Stimulated activated CD4-positive, alpha-beta T cell treated with anti-CD3 and anti-CD28 coated beads, Interleukin-1b, Interleukin-23, amount 100 ng/mL, for 1 hour (primary cell): ENCODE measurements around the gene MUC2.

Experiments used
- DNase-seq, 2 donors: peaks; one replicate each; pipeline ENCODE4 v3.0.0-alpha.2; 2020; ENCODE audit warnings: low read depth in 2 of 2

The MUC2 gene

GRCh38 chr11:1074244-1075221 lies at the start of gene MUC2:
Gene MUC2, plus strand, starts transcription at chr11:1074874.
- no peak for DNase-seq

DNA sequence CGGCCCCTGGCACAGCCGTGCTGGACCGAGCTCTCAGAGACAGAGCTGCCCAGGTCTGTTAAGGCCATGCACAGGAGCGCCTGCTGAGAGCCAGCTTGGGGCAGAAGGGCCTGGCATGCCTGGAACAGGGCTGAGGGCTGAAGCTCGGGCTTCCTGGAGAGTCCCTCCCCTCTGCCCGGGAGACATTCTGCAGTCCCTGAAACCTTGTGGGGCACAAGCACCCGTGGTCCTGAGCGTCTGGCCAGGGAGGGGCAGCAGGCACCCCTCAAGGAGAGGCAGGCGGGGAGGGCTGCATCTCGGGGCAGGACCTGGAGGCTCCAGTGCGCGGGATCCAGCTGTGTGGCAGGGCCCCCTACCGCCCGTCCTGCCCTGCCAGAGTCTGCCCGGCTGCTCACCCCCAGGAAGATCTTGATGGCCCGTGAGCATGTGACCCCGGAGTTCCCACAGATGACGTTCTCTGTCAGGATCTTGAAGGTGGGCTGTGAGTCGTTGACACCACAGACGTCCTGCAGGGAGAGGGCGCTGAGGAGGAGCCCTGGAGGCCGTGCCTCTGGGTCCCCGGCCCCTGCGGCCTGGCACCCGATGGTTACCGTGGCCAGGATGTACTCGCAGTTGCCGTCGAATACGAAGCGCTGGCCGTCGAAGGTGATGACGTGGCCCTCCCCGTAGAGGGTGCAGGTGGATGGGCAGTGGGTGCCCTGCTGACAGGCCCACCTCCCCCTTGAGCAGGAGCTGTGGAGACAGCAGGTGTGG lies 49.1 kb upstream of the MUC2 start:
- DNase-seq, result no peak

GRCh38 chr11:1026163-1026450 lies 48.6 kb upstream of the MUC2 start:
- no peak for DNase-seq

DNA sequence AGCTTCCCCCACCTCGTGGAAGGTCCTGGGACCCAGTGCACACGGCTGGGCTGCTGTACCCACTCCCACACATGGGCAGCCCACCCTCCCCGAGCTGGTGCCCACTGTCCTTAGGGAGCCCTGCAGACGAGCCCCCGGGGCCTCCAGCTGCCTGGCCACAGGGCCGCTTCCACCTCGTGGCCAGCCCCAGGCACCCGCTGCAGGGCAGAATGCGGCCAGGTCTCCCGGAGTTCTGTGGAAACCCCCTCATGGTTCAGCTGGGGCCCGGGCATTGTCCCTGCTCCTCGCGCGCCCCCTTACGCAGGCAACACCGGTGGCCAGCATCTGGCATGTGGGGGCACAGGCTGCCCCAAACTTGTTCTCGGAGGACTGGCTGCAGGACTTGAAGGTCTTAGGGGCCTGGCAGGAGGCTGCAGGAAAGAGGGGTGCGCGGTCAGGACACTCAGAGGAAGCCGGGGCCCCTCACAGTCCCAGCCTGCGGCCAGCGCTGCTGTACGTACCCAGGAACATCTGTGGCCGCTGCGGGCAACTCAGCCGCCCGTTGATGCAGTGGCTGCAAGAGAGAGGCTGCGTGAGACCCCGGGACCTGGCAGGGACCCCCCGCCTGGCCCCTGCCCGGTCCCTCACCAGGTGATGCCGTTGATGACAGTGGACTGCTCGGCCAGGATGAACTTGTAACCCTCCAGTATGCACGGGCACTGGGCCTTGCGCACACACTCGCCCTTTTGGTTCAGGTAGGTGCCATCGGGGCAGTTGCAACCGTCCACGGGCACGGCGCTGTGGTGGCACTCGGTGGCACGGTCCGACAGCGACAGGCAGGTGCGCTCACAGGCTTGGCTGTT lies 47.8 kb upstream of the MUC2 start:
- DNase-seq, result no peak

GRCh38 chr11:1027483-1028290 lies 47.0 kb upstream of the MUC2 start:
- DNase-seq, result no peak

DNA sequence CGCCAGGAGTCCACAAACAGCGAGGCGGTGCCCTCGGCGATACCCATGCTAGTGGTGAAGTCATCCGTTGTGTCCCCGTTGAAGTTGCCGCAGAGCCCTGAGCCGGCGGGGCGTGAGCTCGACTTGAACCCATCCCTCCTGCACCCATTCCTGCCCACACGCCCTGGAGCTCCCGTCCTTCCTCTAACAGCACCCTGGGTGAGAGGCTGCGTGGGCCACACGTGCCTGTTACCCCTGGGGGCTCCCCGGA lies 46.5 kb upstream of the MUC2 start:
- DNase-seq, result no peak

DNA sequence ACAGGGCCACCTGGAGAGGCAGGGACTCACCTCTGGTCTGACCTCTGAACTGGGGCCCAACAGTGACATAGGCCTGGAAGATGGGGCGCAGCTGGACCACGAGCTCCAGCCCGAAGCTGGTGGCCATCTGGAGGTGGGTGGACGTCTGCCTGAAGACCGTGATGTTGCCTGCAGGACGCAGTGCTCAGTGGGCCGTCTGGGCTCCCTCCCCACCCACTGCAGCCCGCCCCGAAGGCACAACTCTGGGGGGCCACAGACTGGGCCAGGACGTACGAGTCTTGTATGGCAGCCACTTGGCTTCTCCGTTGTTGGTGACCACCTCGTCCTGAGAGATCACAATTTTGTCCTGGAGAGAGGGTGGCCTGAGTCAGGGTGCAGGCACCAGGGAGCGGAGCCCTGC lies 46.1 kb upstream of the MUC2 start:
- no peak for DNase-seq

DNA sequence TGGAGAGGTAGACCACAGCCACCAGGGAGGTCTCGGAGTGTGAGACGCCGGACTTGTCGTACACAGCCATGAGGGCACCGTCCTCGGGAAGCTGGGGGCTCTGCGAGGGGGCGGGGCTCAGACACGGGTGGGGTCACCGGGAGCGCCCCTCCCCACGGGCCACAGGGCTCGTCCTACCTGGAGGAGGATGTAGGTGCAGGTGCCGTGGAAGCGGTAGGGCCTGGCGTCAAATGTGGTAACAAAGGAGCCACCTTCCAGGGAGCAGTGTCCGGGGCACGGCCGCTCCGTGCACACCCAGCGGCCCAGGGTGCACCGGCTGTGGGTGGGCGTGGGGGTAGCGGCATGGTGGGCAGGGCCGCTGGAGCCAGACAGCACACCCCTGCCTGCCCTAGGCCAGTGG lies 45.6 kb upstream of the MUC2 start:
- no peak for DNase-seq

DNA sequence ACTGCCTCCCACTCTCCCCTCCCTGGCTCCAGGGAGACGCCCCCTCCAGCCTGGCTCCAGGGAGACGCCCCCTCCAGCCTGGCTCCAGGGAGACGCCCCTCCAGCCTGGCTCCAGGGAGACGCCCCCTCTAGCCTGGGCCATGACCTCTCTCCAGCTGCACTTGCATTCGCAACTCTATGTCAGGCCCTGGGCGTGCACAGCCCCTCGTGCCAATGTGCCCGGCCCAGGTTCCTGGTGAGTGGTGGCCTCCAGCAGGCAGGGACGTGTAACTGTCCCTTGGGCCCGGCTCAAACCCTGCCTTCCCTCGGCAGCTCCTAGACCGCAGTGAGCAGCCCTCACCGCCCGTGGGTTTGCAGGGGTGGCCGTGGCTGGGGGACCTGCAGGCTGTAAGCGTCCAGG lies 45.0 kb upstream of the MUC2 start:
- no peak for DNase-seq

GRCh38 chr11:1030086-1030485 lies 44.6 kb upstream of the MUC2 start:
- no peak for DNase-seq

DNA sequence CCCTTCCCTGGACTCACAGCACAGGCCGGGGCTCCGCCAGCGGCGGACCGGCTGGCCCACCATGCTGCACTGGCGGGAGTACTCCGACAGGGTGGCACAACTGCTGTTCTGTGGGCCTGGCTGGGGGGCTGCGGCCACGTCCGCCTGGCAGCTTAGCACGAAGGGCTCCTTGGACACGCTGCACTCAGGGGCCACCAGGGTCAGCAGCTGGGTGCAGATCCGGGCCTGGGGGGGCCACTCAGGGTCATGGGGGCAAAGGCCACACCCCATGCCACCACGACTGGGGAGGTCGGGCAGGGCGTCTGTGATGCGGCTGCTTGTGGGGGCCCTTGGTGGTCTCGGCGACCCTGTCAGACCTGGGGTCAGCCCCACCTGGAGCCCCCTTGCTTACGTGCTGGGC lies 44.1 kb upstream of the MUC2 start:
- no peak for DNase-seq

- DNase-seq, result no peak
These were observed 43.4 kb upstream of the MUC2 start for GRCh38 chr11:1031121-1031899.

DNA sequence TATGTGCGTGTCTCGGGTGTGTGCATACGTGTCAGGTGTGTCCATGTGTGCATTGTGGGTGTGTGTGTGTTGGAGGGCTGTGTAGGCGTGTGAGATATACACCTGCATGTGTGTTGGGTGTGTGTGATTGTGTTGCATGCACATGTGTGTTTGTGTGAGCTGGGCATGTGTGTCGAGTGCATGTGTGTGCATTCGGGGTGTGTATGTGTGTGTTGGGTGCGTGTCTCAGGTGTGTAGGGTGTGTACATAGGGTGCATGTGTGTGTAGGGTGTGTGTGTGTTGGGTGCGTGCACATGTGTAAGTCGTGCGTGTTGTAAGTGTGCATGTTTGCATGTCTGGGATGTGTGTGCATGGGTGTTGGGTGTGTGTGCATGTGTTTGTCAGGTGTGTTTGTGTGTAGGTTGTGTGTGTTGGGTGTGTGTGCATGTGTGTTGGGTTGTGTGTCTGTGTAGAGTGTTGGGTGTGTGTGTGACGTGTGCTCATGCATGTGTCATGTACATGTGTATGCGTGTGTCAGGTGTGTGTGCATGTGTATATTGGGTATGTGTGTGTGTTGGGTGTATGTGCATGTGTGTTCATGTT lies 42.3 kb upstream of the MUC2 start:
- DNase-seq, result no peak

DNA sequence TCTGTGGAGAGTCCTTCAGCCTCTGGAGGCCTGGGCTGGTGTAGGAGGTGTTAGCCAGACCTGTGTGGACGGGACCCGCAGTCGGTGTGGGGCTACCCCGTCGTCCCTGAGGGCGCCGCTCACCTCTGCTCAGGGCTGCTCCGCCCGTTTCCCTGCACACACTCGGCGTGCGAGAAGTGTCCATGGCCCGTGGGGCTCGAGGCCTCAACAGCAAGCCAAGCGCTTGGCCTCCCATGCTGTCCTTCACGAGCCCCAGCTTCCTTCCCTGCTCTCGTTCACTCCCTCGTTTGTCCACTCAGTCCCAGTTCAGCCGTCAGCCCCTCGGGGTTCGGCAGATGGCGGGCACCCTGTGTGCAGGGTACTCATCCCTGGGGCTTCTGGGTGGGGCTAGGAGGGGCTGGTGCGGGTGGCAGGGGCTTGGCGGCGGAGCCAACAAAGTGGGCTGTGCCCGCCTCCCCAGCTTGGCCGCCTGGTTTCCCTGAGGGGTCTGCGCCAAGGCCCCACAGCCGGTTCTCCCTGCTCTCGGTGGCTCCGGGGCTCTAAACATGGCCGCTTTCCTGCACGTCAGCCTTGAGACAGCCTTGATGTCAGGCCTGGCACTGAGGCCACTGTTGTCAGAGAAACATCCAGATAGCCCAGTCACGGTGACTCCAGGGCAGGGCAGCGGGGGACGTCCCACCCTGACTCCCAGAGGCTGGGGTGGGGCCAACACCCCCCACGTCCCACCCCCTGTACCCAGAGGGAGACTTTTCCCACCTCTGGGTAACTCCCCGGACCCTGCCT lies 41.5 kb upstream of the MUC2 start:
- no peak for DNase-seq

DNA sequence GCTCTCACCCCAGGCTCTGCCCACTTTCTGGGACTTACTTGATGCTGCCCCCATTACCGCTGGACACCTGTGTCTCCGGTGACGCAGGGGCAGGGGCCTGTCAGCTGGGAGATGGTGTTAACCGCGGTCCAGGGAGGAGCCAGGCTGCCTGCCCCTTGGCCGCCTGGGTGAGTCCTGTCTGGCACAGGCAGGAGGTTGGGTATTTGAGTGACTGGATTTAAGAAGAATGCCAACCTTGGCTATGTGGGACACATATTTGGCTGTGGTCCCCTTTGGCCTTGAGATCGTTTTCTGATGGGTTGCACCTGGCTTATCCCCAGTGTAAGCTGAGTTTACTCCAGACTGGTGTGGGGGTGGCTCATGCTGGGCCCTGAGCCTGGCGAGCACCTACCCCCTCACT lies 40.7 kb upstream of the MUC2 start:
- DNase-seq, result no peak

- DNase-seq, result no peak
These were observed 40.0 kb upstream of the MUC2 start for GRCh38 chr11:1034456-1035295.

- DNase-seq, result no peak
These were observed 38.9 kb upstream of the MUC2 start for GRCh38 chr11:1035577-1036283.

GRCh38 chr11:1036303-1036923 lies 38.3 kb upstream of the MUC2 start, which contains the start of gene MUC6:
Gene MUC6, minus strand, starts transcription at chr11:1036718. Its CDS starts 63 bp downstream, at chr11:1036655.
- no peak for DNase-seq
